GM23338 (cell line): ENCODE measurements around the gene ZNF580. TPM values are rescaled to one million over a fixed set of nuclear protein-coding genes. Genes with fewer than 3 reads are reported as not detected.

Experiments
- ATAC-seq: fragments of 200-7000 bp; cut with Tn5 transposase; 3 replicates; pipeline ENCODE4 v1.9.1; 2020
- DNase-seq: peaks from one replicate; pipeline ENCODE4 v3.0.0-alpha.2; 2015; ENCODE audit warnings: low spot score
- H2AFZ ChIP-seq: fragments of 200-600 bp; sonication (generic); 2 replicates; pipeline ENCODE4 v1.8.0; 2016; ENCODE audit warnings: antibody characterized with exemption, mild to moderate bottlenecking, moderate library complexity
- H3F3A ChIP-seq: fragments of 200-600 bp; sonication (generic); replicated peaks from 2 replicates; pipeline ENCODE4 v1.8.0; 2017; ENCODE audit warnings: antibody characterized with exemption, mixed run types, low read depth
- H3K27ac ChIP-seq: fragments of 200-600 bp; sonication (generic); 2 replicates; pipeline ENCODE4 v1.6.1; 2016; ENCODE audit warnings: low read depth
- H3K27me3 ChIP-seq: fragments of 200-600 bp; sonication (generic); 2 replicates; pipeline ENCODE4 v1.8.0; 2016; ENCODE audit warnings: mild to moderate bottlenecking, mixed run types, moderate library complexity; ENCODE audit not compliant: insufficient read depth
- H3K36me3 ChIP-seq: fragments of 200-600 bp; sonication (generic); 2 replicates; pipeline ENCODE4 v1.8.0; 2016; ENCODE audit warnings: mild to moderate bottlenecking; ENCODE audit not compliant: insufficient read depth
- H3K4me1 ChIP-seq: fragments of 200-600 bp; sonication (generic); 2 replicates; pipeline ENCODE4 v1.8.0; 2016; ENCODE audit warnings: mild to moderate bottlenecking, moderate library complexity; ENCODE audit not compliant: insufficient read depth
- H3K4me2 ChIP-seq: fragments of 200-600 bp; sonication (generic); 2 replicates; pipeline ENCODE4 v1.7.1; 2017; ENCODE audit warnings: mixed run types
- H3K4me3 ChIP-seq: fragments of 200-600 bp; sonication (generic); 2 replicates; pipeline ENCODE4 v1.6.1; 2016; ENCODE audit warnings: mixed run types
- H3K79me2 ChIP-seq: fragments of 200-600 bp; sonication (generic); replicated peaks from 2 replicates; pipeline ENCODE4 v1.8.0; 2017; ENCODE audit warnings: mild to moderate bottlenecking; ENCODE audit not compliant: insufficient read depth
- H3K9me2 ChIP-seq: fragments of 200-600 bp; sonication (generic); 2 replicates; pipeline ENCODE4 v1.8.0; 2017; ENCODE audit not compliant: insufficient read depth
- H4K20me1 ChIP-seq: fragments of 200-600 bp; sonication (generic); replicated peaks from 2 replicates; pipeline ENCODE4 v1.8.0; 2017; ENCODE audit warnings: mild to moderate bottlenecking; ENCODE audit not compliant: insufficient read depth
- H3K27ac Mint-ChIP-seq: 2 replicates; pipeline ENCODE4 v1.8.0; 2020; ENCODE audit warnings: inconsistent platforms, mild to moderate bottlenecking, moderate library complexity, mixed read lengths
- H3K27me3 Mint-ChIP-seq: 3 replicates; pipeline ENCODE4 v1.8.0; 2022; ENCODE audit warnings: low read depth, mild to moderate bottlenecking, moderate library complexity, mixed read lengths, inconsistent platforms; ENCODE audit not compliant: insufficient read depth, poor library complexity
- H3K36me3 Mint-ChIP-seq: 3 replicates; pipeline ENCODE4 v1.8.0; 2021; ENCODE audit warnings: low read depth, mild to moderate bottlenecking, inconsistent platforms, moderate library complexity, mixed read lengths
- H3K4me1 Mint-ChIP-seq: 3 replicates; pipeline ENCODE4 v1.8.0; 2020; ENCODE audit warnings: mild to moderate bottlenecking, inconsistent platforms, mixed read lengths
- H3K4me3 Mint-ChIP-seq: 3 replicates; pipeline ENCODE4 v1.8.0; 2021; ENCODE audit warnings: moderate library complexity, mild to moderate bottlenecking, inconsistent platforms, mixed read lengths
- H3K9me3 Mint-ChIP-seq: 3 replicates; pipeline ENCODE4 v1.8.0; 2020; ENCODE audit warnings: moderate library complexity, mild to moderate bottlenecking, inconsistent platforms, mixed read lengths
- CREB1 ChIP-seq: fragments of 250-450 bp; sonication (Bioruptor Pico); IDR thresholded peaks from 2 replicates; pipeline ENCODE4 v1.5.0; 2020; ENCODE audit warnings: low read depth, mild to moderate bottlenecking, moderate library complexity
- EZH2 ChIP-seq: fragments of 200-600 bp; sonication (generic); IDR thresholded peaks from one replicate; pipeline ENCODE4 v1.8.0; 2017; ENCODE audit warnings: antibody characterized with exemption, mild to moderate bottlenecking, low read depth; ENCODE audit not compliant: unreplicated experiment
- JUNB ChIP-seq: IDR thresholded peaks from one replicate; pipeline ENCODE4 v1.6.1; 2016; ENCODE audit warnings: antibody characterized with exemption; ENCODE audit not compliant: unreplicated experiment
- POLR2AphosphoS5 ChIP-seq: IDR thresholded peaks from 2 replicates; pipeline ENCODE4 v1.6.1; 2016; ENCODE audit warnings: antibody characterized with exemption, low read depth
- STAT1 ChIP-seq: IDR thresholded peaks from one replicate; pipeline ENCODE4 v1.6.1; 2016; ENCODE audit warnings: antibody characterized with exemption; ENCODE audit not compliant: unreplicated experiment
- ZNF114 ChIP-seq: fragments of 250-450 bp; sonication (Bioruptor Pico); IDR thresholded peaks from 2 replicates; pipeline ENCODE4 v1.5.0; 2020; ENCODE audit warnings: mild to moderate bottlenecking, moderate library complexity
- polyA plus RNA-seq: library from polyadenylated mRNA; unstranded; fragments of >200 nt; fragmentation: Nextera tagmentation; extraction: Ambion mirVana; gene quantifications from 2 replicates; pipeline ENCODE4 v1.2.1, GENCODE V29; 2016
- total RNA-seq: library from RNA; depleted of rRNA; stranded (reverse); fragments of >200 nt; shearing (Covaris generic); gene quantifications from 2 replicates; pipeline ENCODE4 v1.2.3, GENCODE V29; 2014
- TF ChIP-seq, protein P1 (sequence below): fragments of 250-450 bp; sonication (Bioruptor Pico); IDR thresholded peaks from 2 replicates; pipeline ENCODE4 v1.5.0; 2020; ENCODE audit warnings: mild to moderate bottlenecking, moderate library complexity
- TF ChIP-seq, protein P2 (sequence below): IDR thresholded peaks from one replicate; pipeline ENCODE4 v1.6.1; 2018; ENCODE audit warnings: antibody characterized with exemption; ENCODE audit not compliant: unreplicated experiment
- TF ChIP-seq, protein P3 (sequence below): IDR thresholded peaks from 2 replicates; pipeline ENCODE4 v1.6.1; 2016; ENCODE audit warnings: antibody characterized with exemption

Gene ZNF580
- total and polyA plus RNA-seq, 2 experiments from 2014 or later, result 18.7 to 23.6 TPM

DNA sequence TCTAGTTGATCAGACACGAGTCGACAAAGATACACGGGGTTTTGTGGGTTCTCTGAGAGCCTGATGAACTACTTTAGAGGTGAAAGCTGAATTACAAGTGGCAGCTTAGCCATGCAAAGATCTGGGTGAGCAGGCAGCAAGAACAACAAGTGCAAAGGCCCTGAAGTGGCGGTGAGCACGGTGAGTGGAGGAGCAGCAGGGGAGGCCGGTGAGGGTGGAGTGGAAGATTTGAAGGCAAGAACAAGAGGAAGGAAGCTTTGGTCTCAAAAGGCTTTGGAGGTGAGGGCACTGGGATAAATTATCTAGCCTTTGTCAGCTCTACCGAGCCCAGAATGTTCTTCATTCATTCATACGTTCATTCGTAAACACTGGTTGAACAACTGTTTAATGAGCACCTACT, 34.0 kb upstream of the ZNF580 start (continued):
- TF ChIP-seq, protein P1, sequence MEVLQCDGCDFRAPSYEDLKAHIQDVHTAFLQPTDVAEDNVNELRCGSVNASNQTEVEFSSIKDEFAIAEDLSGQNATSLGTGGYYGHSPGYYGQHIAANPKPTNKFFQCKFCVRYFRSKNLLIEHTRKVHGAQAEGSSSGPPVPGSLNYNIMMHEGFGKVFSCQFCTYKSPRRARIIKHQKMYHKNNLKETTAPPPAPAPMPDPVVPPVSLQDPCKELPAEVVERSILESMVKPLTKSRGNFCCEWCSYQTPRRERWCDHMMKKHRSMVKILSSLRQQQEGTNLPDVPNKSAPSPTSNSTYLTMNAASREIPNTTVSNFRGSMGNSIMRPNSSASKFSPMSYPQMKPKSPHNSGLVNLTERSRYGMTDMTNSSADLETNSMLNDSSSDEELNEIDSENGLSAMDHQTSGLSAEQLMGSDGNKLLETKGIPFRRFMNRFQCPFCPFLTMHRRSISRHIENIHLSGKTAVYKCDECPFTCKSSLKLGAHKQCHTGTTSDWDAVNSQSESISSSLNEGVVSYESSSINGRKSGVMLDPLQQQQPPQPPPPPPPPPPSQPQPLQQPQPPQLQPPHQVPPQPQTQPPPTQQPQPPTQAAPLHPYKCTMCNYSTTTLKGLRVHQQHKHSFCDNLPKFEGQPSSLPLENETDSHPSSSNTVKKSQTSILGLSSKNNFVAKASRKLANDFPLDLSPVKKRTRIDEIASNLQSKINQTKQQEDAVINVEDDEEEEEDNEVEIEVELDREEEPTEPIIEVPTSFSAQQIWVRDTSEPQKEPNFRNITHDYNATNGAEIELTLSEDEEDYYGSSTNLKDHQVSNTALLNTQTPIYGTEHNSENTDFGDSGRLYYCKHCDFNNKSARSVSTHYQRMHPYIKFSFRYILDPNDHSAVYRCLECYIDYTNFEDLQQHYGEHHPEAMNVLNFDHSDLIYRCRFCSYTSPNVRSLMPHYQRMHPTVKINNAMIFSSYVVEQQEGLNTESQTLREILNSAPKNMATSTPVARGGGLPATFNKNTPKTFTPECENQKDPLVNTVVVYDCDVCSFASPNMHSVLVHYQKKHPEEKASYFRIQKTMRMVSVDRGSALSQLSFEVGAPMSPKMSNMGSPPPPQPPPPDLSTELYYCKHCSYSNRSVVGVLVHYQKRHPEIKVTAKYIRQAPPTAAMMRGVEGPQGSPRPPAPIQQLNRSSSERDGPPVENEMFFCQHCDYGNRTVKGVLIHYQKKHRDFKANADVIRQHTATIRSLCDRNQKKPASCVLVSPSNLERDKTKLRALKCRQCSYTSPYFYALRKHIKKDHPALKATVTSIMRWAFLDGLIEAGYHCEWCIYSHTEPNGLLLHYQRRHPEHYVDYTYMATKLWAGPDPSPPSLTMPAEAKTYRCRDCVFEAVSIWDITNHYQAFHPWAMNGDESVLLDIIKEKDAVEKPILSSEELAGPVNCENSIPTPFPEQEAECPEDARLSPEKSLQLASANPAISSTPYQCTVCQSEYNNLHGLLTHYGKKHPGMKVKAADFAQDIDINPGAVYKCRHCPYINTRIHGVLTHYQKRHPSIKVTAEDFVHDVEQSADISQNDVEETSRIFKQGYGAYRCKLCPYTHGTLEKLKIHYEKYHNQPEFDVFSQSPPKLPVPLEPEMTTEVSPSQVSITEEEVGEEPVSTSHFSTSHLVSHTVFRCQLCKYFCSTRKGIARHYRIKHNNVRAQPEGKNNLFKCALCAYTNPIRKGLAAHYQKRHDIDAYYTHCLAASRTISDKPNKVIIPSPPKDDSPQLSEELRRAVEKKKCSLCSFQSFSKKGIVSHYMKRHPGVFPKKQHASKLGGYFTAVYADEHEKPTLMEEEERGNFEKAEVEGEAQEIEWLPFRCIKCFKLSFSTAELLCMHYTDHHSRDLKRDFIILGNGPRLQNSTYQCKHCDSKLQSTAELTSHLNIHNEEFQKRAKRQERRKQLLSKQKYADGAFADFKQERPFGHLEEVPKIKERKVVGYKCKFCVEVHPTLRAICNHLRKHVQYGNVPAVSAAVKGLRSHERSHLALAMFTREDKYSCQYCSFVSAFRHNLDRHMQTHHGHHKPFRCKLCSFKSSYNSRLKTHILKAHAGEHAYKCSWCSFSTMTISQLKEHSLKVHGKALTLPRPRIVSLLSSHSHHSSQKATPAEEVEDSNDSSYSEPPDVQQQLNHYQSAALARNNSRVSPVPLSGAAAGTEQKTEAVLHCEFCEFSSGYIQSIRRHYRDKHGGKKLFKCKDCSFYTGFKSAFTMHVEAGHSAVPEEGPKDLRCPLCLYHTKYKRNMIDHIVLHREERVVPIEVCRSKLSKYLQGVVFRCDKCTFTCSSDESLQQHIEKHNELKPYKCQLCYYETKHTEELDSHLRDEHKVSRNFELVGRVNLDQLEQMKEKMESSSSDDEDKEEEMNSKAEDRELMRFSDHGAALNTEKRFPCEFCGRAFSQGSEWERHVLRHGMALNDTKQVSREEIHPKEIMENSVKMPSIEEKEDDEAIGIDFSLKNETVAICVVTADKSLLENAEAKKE, result no peak
- TF ChIP-seq CREB1, result no peak
- no peak for TF ChIP-seq STAT1
- TF ChIP-seq, protein P2, sequence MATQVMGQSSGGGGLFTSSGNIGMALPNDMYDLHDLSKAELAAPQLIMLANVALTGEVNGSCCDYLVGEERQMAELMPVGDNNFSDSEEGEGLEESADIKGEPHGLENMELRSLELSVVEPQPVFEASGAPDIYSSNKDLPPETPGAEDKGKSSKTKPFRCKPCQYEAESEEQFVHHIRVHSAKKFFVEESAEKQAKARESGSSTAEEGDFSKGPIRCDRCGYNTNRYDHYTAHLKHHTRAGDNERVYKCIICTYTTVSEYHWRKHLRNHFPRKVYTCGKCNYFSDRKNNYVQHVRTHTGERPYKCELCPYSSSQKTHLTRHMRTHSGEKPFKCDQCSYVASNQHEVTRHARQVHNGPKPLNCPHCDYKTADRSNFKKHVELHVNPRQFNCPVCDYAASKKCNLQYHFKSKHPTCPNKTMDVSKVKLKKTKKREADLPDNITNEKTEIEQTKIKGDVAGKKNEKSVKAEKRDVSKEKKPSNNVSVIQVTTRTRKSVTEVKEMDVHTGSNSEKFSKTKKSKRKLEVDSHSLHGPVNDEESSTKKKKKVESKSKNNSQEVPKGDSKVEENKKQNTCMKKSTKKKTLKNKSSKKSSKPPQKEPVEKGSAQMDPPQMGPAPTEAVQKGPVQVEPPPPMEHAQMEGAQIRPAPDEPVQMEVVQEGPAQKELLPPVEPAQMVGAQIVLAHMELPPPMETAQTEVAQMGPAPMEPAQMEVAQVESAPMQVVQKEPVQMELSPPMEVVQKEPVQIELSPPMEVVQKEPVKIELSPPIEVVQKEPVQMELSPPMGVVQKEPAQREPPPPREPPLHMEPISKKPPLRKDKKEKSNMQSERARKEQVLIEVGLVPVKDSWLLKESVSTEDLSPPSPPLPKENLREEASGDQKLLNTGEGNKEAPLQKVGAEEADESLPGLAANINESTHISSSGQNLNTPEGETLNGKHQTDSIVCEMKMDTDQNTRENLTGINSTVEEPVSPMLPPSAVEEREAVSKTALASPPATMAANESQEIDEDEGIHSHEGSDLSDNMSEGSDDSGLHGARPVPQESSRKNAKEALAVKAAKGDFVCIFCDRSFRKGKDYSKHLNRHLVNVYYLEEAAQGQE, result no peak
- TF ChIP-seq EZH2, result no peak

DNA sequence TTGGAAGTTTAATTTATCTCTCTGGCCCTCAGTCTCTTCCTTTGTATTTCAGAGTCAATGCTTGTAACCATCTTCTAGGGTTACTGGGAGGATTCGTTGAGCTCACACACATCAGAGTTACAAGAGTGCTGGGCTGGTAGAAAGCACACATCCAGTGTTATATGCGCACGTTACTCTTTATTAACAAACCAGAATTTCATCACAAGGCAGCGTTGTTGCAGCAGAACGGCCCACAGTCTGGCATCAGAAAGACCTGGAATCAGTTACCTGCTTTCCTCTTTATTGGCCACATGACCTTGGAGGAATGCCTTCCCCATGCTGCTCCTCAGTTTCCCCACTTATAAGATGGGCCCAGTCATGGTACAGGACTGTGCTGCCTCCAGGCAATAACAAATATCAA, 31.5 kb upstream of the ZNF580 start:
- H3K4me1 Mint-ChIP-seq, result peaks cover 17% of the 10 kb centered on the region
- Histone ChIP-seq H3K27me3 (no peaks in the 10 kb centered on the region), H3K4me3 (no peak overlapping the region), H3K9me2 (no peaks in the 10 kb centered on the region), H2AFZ (no peak overlapping the region), H3F3A (peaks cover 16% of the 10 kb centered on the region), H3K4me2 (no peak overlapping the region), H3K27ac (no peak overlapping the region), H3K36me3 (peaks cover 5% of the 10 kb centered on the region; the same call in 1 of the 2 replicates), H3K79me2 (peaks cover 16% of the 10 kb centered on the region), H4K20me1 (peaks cover 33% of the 10 kb centered on the region), H3K4me1 (peaks cover 5% of the 10 kb centered on the region)
- peaks cover 35% of the 10 kb centered on the region for H3K36me3 Mint-ChIP-seq
- H3K27me3 Mint-ChIP-seq, result peaks cover 28% of the 10 kb centered on the region
- no peaks in the 10 kb centered on the region; the same call in 2 of the 3 replicates for H3K9me3 Mint-ChIP-seq
- H3K27ac Mint-ChIP-seq, result no peak overlapping the region
- no peak for DNase-seq
- no peak for ATAC-seq
- H3K4me3 Mint-ChIP-seq, result no peak overlapping the region
- TF ChIP-seq STAT1 (no peak), EZH2 (no peak), JUNB (no peak), POLR2AphosphoS5 (no peak), ZNF114 (CRISPR knock-in tag) (no peak), CREB1 (no peak)
- TF ChIP-seq, protein P3, sequence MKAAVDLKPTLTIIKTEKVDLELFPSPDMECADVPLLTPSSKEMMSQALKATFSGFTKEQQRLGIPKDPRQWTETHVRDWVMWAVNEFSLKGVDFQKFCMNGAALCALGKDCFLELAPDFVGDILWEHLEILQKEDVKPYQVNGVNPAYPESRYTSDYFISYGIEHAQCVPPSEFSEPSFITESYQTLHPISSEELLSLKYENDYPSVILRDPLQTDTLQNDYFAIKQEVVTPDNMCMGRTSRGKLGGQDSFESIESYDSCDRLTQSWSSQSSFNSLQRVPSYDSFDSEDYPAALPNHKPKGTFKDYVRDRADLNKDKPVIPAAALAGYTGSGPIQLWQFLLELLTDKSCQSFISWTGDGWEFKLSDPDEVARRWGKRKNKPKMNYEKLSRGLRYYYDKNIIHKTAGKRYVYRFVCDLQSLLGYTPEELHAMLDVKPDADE, result no peak
- TF ChIP-seq, protein P2, result no peak
